Activated CD4-positive, alpha-beta T cell treated with anti-CD3 and anti-CD28 coated beads, Interleukin-2, amount 50 U/mL, for 1 hour (primary cell): ENCODE measurements around the gene FGF3.
A peak's percentile ranks its signal among the peaks of the same experiment; 100 is the strongest.
"Not testable (repeated sequence)": the region's sequence is repeated elsewhere in the genome, so short reads cannot be mapped to it uniquely, and the experiment has no call there.

Source experiments
- DNase-seq: peaks from one replicate; pipeline ENCODE4 v3.0.0-alpha.2; 2020

Gene FGF3

DNA sequence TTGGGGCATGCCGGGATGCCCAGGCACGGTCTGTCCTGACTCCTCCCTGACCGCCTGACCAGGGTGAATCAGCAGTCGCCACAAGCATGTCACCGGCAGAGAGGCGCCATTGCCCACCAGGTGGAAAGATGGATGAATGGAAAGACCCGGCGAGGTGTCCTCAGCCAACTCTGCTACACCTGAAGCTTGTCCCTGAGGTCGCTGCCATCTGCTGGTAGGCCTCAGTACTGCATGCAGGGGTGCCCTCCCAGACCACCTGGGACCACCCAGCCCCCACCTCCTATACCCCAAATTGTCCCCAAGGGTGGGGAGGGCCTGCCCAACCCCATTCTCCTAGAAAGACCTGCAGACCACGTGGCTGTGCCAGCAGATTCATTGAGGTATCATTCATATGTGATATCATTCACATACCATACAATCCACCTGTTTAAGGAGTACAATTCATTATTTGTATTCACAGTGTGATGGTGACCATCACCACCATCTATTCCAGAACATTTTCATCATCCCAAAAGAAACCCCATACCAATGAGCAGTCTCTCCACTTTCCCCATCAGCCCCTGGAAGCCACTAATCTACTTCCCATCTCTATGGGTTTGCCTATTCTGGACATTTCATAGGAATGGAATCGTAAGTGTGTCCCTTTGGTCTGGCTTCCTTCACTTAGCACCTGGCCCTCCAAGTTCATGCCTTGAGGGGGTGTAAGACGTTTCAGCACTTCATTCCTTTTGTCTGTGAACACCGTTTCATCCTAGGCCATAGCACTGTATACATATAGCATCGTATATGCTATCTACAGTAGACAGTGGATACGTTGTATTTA lies 17.5 kb downstream of the FGF3 start:
- DNase-seq: peak; percentile 23

DNA sequence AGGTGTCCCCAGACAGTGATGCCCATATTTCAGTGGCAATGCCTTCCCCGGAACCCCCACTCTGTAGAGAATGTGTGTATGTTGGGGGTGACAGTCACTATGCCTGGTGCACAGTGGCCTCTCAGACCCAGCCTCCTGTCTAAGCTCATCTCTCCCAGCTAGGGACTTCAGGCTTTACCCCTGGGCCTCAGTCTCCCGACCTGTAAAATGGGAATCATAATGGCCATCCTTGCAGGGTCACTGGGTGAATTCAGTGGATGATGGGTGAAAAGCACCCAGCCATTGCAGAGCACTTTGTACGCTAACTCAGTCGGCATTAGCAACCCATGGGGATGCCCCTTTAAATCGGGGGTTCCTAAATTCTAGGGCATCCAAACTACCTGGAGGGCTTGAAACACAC lies 18.9 kb downstream of the FGF3 start:
- no peak for DNase-seq

GRCh38 chr11:69799582-69799981 lies 19.6 kb downstream of the FGF3 start:
- no peak for DNase-seq

- no peak for DNase-seq
These were observed 20.1 kb downstream of the FGF3 start for GRCh38 chr11:69799097-69799496.

DNA sequence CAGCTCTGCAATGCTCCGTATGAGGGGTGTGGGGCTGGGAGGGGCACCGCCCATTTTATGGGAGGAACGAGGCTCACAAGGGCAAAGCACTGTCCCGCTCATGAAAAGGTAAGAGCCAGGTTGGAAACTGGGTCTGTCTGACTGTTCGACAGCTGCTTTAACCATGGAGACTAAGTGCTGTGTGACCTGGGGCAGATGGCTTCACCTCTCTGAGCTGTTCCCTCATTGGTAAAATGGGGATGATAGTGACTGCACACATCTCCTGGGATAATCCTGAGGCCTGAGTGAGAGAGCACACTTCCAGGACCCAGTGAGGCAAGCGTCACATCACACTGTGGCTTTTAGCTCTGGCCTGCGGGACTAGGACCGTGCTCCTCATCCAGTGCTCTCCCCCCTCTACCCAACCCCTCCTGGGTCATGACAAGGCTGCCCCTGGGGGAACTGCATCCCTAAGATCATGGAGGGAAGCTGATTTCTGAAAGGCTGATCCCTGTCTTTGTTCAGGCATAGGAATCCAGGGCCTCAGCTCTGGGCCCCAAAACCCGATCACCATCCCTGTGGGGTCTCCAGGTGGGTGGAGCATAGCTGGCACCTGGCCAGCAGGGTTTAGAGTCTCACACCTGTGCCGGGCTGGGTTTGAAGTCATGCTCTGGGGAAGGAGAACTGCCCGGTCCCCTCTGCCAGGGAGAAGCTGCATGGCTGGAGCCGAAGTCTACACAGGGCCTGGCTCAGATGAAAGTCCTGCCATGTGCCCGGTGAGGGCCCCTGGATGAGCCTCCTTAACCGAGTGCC lies 21.3 kb downstream of the FGF3 start:
- DNase-seq: no peak

DNA sequence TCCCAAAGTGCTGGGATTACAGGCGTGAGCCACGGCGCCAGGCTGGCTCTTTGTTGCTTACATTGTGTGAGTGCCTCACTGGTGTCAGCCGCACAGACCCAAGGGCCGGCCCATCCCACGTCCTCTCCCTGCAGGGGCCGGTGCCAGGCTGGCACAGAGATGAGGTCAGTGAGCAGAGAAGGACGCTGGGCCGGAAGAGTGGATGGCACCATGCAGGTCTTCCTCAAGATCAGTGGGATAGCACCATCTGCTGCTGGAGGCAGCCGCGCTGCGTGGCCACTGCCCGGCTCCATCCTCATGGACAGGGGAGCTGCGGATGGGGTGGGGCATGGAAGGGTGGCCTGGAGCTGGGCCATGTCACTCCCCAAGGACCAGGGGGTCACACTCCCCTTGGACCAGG lies 22.1 kb downstream of the FGF3 start:
- no peak for DNase-seq

GRCh38 chr11:69796063-69796462 lies 23.2 kb downstream of the FGF3 start:
- DNase-seq: no peak

DNA sequence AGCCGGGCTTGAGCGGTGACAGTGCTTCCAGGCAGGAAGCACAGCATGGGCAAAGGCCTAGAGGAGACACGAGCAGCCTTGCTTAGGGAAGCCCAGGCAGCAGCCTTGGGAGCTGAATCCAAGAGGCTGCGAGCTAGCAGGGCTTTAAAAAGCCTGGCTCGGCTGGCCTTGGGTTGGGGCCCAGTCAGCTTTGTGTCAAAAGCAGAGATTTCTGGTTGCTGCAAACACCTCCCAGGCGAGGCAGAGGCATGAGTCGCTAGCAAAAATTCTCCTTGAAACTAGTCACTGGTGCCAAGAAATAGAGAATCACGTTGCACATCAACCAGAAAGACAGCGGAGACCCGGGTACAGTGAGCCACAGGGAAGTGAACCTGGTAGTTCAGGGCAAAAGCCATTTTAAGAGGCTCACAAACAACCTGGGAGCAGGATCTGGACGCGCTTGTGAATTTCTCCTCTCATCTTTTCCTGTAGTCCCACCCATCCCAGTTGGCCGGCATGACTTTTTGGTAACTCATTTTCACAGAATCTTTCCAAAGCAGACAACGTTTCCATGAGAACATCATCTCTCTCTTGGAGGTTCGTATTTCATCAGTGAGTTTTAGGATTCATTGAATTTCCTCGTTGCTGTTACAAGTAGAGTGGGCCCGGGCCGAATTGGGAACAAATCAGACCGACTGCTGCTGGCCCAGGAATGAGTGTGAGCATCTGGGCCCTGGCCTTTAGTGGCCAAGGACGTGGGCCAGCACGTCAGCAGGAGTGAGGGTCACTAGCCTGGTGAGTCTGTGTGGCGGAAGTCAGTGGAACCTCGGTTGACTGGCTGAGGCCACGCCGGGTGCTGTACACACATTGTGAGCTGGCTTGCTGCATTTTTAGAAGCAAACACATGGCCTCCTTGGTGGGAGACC lies 27.7 kb downstream of the FGF3 start:
- no peak for DNase-seq

DNA sequence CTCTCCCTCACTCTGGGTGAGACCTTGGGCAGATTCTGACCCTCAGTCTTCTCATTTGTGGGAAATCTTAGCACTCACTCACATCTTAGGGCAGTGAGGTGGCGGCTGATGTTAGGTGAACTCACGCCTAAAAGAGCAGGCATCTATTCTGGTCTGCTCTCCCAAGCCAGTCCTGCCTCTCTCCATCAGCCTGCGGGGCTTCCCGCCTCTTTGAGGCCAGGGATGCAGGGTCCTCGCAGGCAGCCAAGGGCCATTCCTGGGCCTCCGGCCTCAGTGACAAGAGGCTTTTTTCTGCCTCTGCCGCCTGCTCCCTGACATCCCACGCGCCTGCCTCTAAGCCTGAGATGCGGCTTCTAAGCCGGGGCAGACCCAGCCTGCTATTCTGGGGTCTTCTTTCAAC lies 30.3 kb downstream of the FGF3 start:
- DNase-seq: no peak

DNA sequence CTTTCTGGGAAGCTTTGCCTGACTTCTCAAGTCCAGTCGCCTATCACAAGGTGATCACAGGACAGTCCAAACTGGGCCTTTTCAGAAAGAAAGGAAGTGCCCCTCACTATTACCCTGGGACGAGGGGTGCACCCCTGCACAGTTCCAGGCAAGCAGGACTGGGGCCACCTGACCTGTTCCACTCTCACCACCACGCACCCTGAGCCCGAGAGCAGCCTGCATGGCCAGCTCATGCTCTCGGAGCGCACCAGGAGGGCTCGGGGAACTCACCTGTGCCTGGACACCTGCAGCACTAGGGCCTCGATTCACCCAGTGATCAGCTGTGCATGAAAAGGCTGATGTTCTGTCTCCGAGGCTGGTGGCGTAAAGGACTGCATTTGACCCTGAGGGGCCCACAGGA lies 31.3 kb downstream of the FGF3 start:
- no peak for DNase-seq

- no peak for DNase-seq
These were observed 31.8 kb downstream of the FGF3 start for GRCh38 chr11:69787457-69787856.

GRCh38 chr11:69781241-69781640 lies 38.0 kb downstream of the FGF3 start:
- DNase-seq: no peak

DNA sequence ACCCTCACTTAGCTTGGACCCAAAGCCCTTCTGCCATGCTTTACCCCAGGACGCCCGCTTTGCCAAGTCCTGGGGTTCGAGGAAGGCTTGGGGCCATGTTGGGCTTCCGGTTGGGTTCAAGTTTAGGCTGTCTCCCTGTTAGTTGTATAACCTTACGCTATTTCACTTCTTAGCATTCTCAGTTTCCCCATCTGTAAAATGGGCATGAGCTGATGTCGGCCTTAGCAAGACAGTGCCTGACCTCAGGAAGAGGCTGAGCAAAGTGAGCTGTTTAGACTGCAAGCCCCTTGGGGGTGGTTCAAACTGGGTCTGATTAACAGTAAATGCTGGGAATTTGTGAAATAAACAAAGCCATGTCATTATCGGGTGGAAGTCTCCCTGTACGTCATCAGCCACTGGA lies 40.8 kb downstream of the FGF3 start:
- no peak for DNase-seq

GRCh38 chr11:69775163-69775755 lies 44.0 kb downstream of the FGF3 start, which contains the start of gene FGF4:
FGF4 (minus strand) TSS chr11:69775341; CDS start chr11:69775084, 257 bp downstream.
- DNase-seq: no peak

GRCh38 chr11:69774354-69775162 lies 44.7 kb downstream of the FGF3 start:
- DNase-seq: no peak

- no peak for DNase-seq
These were observed 45.4 kb downstream of the FGF3 start for GRCh38 chr11:69773626-69774353.

DNA sequence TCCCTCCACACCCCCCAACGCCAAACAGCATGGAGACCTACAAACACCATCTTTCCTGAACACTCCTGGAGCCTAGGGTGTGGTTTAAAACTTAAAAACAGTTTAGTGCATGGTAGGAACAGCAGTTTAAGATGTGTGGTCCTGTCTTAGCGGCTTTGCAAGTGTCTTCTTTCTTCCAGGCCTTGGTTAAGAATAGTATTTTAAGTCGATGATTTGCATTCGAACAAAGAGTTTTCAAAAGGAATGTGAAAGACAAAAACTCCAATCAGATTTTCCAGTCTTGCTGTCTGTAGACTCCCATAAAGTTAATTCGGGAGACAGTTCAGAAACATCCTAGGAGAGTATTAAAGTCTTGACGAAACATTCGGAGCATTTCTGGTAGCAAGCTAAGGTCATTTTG lies 47.8 kb downstream of the FGF3 start:
- DNase-seq: no peak

DNA sequence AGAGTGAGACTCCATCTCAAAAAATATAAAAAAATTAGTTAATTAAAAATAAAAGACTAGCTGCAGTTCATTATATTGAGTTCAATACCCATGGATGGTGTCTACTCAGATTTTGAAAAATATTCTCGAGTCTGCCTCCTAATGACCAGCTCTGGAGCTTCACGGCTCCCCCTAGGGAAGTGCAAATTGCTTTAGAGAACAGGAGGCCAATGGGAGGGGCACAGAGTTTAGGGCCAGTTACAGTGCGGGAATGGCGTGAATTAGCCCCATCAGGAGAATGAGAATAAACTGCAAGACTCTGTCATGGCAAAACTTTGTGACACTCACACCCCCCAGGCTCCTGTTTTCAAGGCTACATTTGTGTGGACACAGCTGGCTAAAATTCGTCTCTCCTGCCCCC lies 48.7 kb downstream of the FGF3 start:
- no peak for DNase-seq

- no peak for DNase-seq
These were observed 53.7 kb downstream of the FGF3 start for GRCh38 chr11:69765498-69765995.

GRCh38 chr11:69764918-69765317 lies 54.3 kb downstream of the FGF3 start:
- DNase-seq: not testable (repeated sequence)

DNA sequence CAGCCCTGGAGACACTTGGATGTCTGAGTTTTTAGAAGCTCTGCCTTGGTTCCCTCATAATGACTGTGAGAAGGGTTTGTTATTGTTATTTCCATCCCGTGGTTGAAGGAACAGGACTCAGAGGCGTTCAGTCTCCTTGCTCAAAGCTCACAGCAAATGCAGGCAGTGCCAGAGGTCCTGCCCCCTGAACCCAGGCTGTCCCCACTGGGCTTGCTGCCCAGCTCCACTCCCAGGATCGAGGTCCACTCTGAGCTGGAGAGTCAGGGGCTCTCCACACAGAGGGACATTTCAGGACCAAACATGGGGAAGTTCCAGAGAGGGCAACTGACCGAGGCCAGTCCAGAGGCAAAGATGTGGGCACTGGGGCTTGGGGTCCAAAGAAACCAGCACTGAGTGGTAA lies 58.9 kb downstream of the FGF3 start:
- no peak for DNase-seq
